HepG2 (cell line): ENCODE results near the gene GRIFIN. TPM values are rescaled to one million over a fixed set of nuclear protein-coding genes. Genes with fewer than 3 reads are reported as not detected.

Experiments used
- CAMTA2 ChIP-seq: sonication (generic); formaldehyde crosslinking; IDR thresholded peaks from 2 replicates; pipeline ENCODE4 v1.4.0; 2020; ENCODE audit warnings: mild to moderate bottlenecking, missing genetic modification reagents, borderline replicate concordance
- CSRNP2 ChIP-seq: sonication (generic); formaldehyde crosslinking; conservative IDR thresholded peaks from 2 replicates; pipeline ENCODE4 v1.8.0; 2022; ENCODE audit warnings: low read depth, missing genetic modification reagents
- HMGXB4 ChIP-seq, 2 experiments: sonication (generic) in 1 of 2; formaldehyde crosslinking in 1 of 2; IDR thresholded peaks; 2 replicates each; pipeline versions ENCODE4 v1.4.0 to v1.6.1; 2018 to 2020; ENCODE audit warnings: missing genetic modification reagents in 2 of 2, borderline replicate concordance in 1 of 2, low read depth in 1 of 2, mild to moderate bottlenecking in 1 of 2, missing biosample characterization in 1 of 2
- HNF1A ChIP-seq, 2 experiments: sonication (generic) in 1 of 2; formaldehyde crosslinking in 1 of 2; IDR thresholded peaks; 2 replicates each; pipeline versions ENCODE4 v1.4.0 to v1.6.1; 2016 to 2020; ENCODE audit warnings: borderline replicate concordance in 1 of 2, low read depth in 1 of 2, mild to moderate bottlenecking in 1 of 2, missing genetic modification reagents in 1 of 2
- KDM1A ChIP-seq: IDR thresholded peaks from 2 replicates; pipeline ENCODE4 v1.6.1; 2016; ENCODE audit warnings: missing compliant biosample characterization
- POGZ ChIP-seq: sonication (generic); formaldehyde crosslinking; IDR thresholded peaks from 2 replicates; pipeline ENCODE4 v1.4.0; 2020; ENCODE audit warnings: mild to moderate bottlenecking, missing genetic modification reagents
- RERE ChIP-seq: IDR thresholded peaks from 2 replicates; pipeline ENCODE4 v1.6.1; 2016; ENCODE audit warnings: low read depth, missing genetic modification reagents, missing compliant biosample characterization
- SIN3A ChIP-seq: IDR thresholded peaks from 2 replicates; pipeline ENCODE4 v1.6.1; 2011; ENCODE audit warnings: low read depth, mild to moderate bottlenecking, control low read depth, low read length, borderline replicate concordance
- THAP11 ChIP-seq: IDR thresholded peaks from 2 replicates; pipeline ENCODE4 v1.6.1; 2016; ENCODE audit warnings: missing biosample characterization, missing genetic modification reagents
- ZFX ChIP-seq: sonication (generic); formaldehyde crosslinking; IDR thresholded peaks from 2 replicates; pipeline ENCODE4 v1.4.0; 2020; ENCODE audit warnings: mild to moderate bottlenecking, low read depth, missing genetic modification reagents, moderate library complexity
- ZNF263 ChIP-seq: sonication (generic); formaldehyde crosslinking; IDR thresholded peaks from 2 replicates; pipeline ENCODE4 v1.4.0; 2020; ENCODE audit warnings: missing genetic modification reagents
- ZNF329 ChIP-seq: sonication (generic); formaldehyde crosslinking; IDR thresholded peaks from 2 replicates; pipeline ENCODE4 v1.9.0; 2021; ENCODE audit warnings: low read depth, mild to moderate bottlenecking, missing genetic modification reagents
- ZNF577 ChIP-seq: sonication (generic); formaldehyde crosslinking; IDR thresholded peaks from 2 replicates; pipeline ENCODE4 v1.4.0; 2020; ENCODE audit warnings: mild to moderate bottlenecking, low read depth, missing genetic modification reagents, borderline replicate concordance
- polyA plus RNA-seq, 8 experiments: library from polyadenylated mRNA; depleted of rRNA in 3 of 8; stranded (reverse) in 7 of 8; unstranded in 1 of 8; fragments of >200 nt; fragmentation: Illumina TruSeq in 4 of 8; extraction: Trizol in 4 of 8; gene quantifications; 2 replicates each; pipeline versions ENCODE4 v1.2.1 to v1.2.3, GENCODE V29; 2011 to 2016; ENCODE audit warnings: low read depth in 4 of 8, missing spikeins in 1 of 8, mixed read lengths in 1 of 8; ENCODE audit not compliant: insufficient read depth in 1 of 8
- total RNA-seq, 5 experiments: library from RNA; depleted of rRNA; stranded (reverse); fragments of >200 nt; fragmentation: Illumina TruSeq; extraction: Trizol; gene quantifications; 2 replicates each; pipeline ENCODE4 v1.2.3, GENCODE V29; 2016; ENCODE audit warnings: low read depth in 1 of 5

The GRIFIN gene
- total and polyA plus RNA-seq, 2 of the 13 experiments (the other 11 are each of a cell fraction or from before 2014, with no cell fraction given), result not detected

- TF ChIP-seq RERE (CRISPR knock-in tag) (no peak), HMGXB4 (CRISPR knock-in tag; IDR thresholded peaks at IDR 0.05; ENCODE audit: borderline replicate concordance in 1 of 2, low read depth in 1 of 2) (no peak), SIN3A (no peak), CSRNP2 (no peak), CAMTA2 (CRISPR knock-in tag) (no peak), THAP11 (CRISPR knock-in tag) (no peak), ZNF263 (CRISPR knock-in tag) (no peak), POGZ (CRISPR knock-in tag) (no peak), ZNF577 (no peak), KDM1A (CRISPR knock-in tag) (no peak), ZNF329 (CRISPR knock-in tag) (no peak), ZFX (CRISPR knock-in tag) (no peak), HNF1A (IDR thresholded peaks at IDR 0.05; ENCODE audit: low read depth) (no peak), HNF1A (CRISPR knock-in tag; IDR thresholded peaks at IDR 0.05; ENCODE audit: borderline replicate concordance) (no peak)
Measured at GRCh38 chr7:2445047-2445446, 31.2 kb downstream of the GRIFIN start (continued).
